Neutrophil (primary cell): Measurements from ENCODE around the gene MYO5A.
"Not testable (repeated sequence)": the region's sequence is repeated elsewhere in the genome, so short reads cannot be mapped to it uniquely, and the experiment has no call there.

ENCODE experiments used
- H3K27ac ChIP-seq: fragments of 200-600 bp; sonication (generic); 2 replicates; pipeline ENCODE4 v1.5.1; 2016; ENCODE audit warnings: mild to moderate bottlenecking, moderate library complexity
- H3K27me3 ChIP-seq: fragments of 200-600 bp; sonication (generic); 2 replicates; pipeline ENCODE4 v1.6.0; 2016; ENCODE audit warnings: mild to moderate bottlenecking
- H3K36me3 ChIP-seq: fragments of 200-600 bp; sonication (generic); 2 replicates; pipeline ENCODE4 v1.5.1; 2017
- H3K4me1 ChIP-seq, 2 experiments: fragments of 200-600 bp in 1 of 2; sonication (generic) in 1 of 2; 1 replicate in 1 of 2; 2 replicates in 1 of 2; pipeline versions ENCODE4 v1.5.1 to v1.6.1; 2013 to 2016; ENCODE audit warnings: low read depth in 1 of 2, low read length in 1 of 2, mild to moderate bottlenecking in 1 of 2, moderate library complexity in 1 of 2; ENCODE audit not compliant: control insufficient read depth in 1 of 2, insufficient read depth in 1 of 2
- H3K4me3 ChIP-seq, 2 experiments: fragments of 200-600 bp in 1 of 2; sonication (generic) in 1 of 2; 1 replicate in 1 of 2; 2 replicates in 1 of 2; pipeline ENCODE4 v1.5.1; 2013 to 2016; ENCODE audit warnings: low read depth in 1 of 2, low read length in 1 of 2, mild to moderate bottlenecking in 1 of 2, moderate library complexity in 1 of 2
- H3K9me3 ChIP-seq: fragments of 200-600 bp; sonication (generic); 2 replicates; pipeline ENCODE4 v1.5.1; 2016
- TF ChIP-seq, protein P1 (sequence below): fragments of 200-600 bp; sonication (generic); IDR thresholded peaks from 2 replicates; pipeline ENCODE4 v1.5.1; 2016; ENCODE audit warnings: antibody characterized with exemption

The MYO5A gene

DNA sequence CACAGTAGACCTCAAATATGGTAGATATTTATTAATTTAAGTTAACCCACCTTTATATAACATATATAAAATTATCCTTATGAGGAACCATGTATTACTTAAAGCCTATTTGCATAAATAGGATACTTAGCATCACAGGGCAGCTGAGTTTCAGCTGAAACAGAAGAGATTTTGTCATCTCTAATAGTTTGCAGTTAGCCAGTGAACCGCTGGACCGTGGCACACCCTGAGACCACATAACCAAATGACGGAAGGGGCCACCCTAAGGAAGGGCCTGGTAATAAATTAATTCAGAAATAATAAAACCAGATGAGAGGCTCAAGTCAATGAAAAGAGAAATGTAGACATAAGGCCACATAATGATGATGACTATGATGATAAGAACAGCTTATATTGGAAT, 107.7 kb downstream of the MYO5A start:
- Histone ChIP-seq H3K27ac (no peak overlapping the region), H3K27me3 (no peaks in the 10 kb centered on the region), H3K36me3 (peaks cover 36% of the 10 kb centered on the region), H3K4me1 (no peaks in the 10 kb centered on the region), H3K4me3 (no peak overlapping the region), H3K9me3 (no peaks in the 10 kb centered on the region)
- TF ChIP-seq, protein P1, sequence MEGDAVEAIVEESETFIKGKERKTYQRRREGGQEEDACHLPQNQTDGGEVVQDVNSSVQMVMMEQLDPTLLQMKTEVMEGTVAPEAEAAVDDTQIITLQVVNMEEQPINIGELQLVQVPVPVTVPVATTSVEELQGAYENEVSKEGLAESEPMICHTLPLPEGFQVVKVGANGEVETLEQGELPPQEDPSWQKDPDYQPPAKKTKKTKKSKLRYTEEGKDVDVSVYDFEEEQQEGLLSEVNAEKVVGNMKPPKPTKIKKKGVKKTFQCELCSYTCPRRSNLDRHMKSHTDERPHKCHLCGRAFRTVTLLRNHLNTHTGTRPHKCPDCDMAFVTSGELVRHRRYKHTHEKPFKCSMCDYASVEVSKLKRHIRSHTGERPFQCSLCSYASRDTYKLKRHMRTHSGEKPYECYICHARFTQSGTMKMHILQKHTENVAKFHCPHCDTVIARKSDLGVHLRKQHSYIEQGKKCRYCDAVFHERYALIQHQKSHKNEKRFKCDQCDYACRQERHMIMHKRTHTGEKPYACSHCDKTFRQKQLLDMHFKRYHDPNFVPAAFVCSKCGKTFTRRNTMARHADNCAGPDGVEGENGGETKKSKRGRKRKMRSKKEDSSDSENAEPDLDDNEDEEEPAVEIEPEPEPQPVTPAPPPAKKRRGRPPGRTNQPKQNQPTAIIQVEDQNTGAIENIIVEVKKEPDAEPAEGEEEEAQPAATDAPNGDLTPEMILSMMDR, result no peak

GRCh38 chr15:52419494-52419893, 109.2 kb downstream of the MYO5A start:
- TF ChIP-seq, protein P1, result no peak
- H3K36me3 ChIP-seq, result peaks cover 38% of the 10 kb centered on the region
- no peaks in the 10 kb centered on the region for H3K4me1 ChIP-seq
- no peak overlapping the region for H3K4me3 ChIP-seq
- no peaks in the 10 kb centered on the region for H3K9me3 ChIP-seq
- peak overlapping the region; percentile 7 for H3K27ac ChIP-seq
- H3K27me3 ChIP-seq, result no peaks in the 10 kb centered on the region

- no peaks in the 10 kb centered on the region for H3K4me1 ChIP-seq
- H3K9me3 ChIP-seq, result no peaks in the 10 kb centered on the region
- peak overlapping the region; percentile 31 for H3K27ac ChIP-seq
- TF ChIP-seq, protein P1, result no peak
- H3K36me3 ChIP-seq, result peaks cover 42% of the 10 kb centered on the region
- no peak overlapping the region for H3K4me3 ChIP-seq
- no peaks in the 10 kb centered on the region for H3K27me3 ChIP-seq
These were observed 110.7 kb downstream of the MYO5A start for GRCh38 chr15:52417957-52418356.

- Histone ChIP-seq H3K4me3 (no peak overlapping the region), H3K36me3 (peaks cover 38% of the 10 kb centered on the region), H3K27ac (peak overlapping the region; percentile 31), H3K27me3 (no peaks in the 10 kb centered on the region), H3K4me1 (no peaks in the 10 kb centered on the region), H3K9me3 (no peaks in the 10 kb centered on the region)
- TF ChIP-seq, protein P1, result no peak
These were observed 111.2 kb downstream of the MYO5A start for GRCh38 chr15:52417521-52417920.

DNA sequence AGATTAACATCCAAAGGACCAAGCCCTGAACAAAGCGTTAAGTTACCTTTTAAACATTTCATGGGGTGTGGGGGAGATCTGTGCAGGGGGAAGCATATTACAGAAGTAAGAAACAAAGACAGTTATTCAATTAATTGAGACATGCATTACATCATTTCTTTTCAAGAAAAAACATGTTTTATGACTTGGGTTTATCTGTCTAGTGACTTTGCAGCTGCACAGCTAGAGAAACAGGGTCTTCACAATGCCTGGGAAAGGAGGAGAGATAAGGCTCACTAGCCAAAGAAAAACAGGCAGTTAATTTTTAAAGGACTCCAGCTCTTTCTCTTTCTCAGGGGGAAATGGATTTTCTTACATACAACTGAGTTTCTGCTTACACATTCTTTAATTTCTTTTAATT, 112.1 kb downstream of the MYO5A start:
- H3K36me3 ChIP-seq, result peaks cover 38% of the 10 kb centered on the region
- not testable (repeated sequence) for H3K27me3 ChIP-seq, H3K9me3 ChIP-seq, H3K4me1 ChIP-seq, H3K4me3 ChIP-seq, H3K27ac ChIP-seq

- H3K27ac ChIP-seq, result peak overlapping the region; percentile 16
- peaks cover 41% of the 10 kb centered on the region for H3K36me3 ChIP-seq
- no peaks in the 10 kb centered on the region for H3K9me3 ChIP-seq
- H3K4me1 ChIP-seq, result no peaks in the 10 kb centered on the region
- no peaks in the 10 kb centered on the region for H3K27me3 ChIP-seq
- no peak overlapping the region for H3K4me3 ChIP-seq
- TF ChIP-seq, protein P1, result no peak
These were observed 113.1 kb downstream of the MYO5A start for GRCh38 chr15:52415628-52416027.
